ENCODE data around the gene HEXIM2. TPM values are rescaled to one million over a fixed set of nuclear protein-coding genes. Genes with fewer than 3 reads are reported as not detected.

The HEXIM2 gene
- total and polyA plus RNA-seq, 2 of the 13 experiments (the other 11 are each of a cell fraction or from before 2014, with no cell fraction given): 27.1 to 32.4 TPM

DNA sequence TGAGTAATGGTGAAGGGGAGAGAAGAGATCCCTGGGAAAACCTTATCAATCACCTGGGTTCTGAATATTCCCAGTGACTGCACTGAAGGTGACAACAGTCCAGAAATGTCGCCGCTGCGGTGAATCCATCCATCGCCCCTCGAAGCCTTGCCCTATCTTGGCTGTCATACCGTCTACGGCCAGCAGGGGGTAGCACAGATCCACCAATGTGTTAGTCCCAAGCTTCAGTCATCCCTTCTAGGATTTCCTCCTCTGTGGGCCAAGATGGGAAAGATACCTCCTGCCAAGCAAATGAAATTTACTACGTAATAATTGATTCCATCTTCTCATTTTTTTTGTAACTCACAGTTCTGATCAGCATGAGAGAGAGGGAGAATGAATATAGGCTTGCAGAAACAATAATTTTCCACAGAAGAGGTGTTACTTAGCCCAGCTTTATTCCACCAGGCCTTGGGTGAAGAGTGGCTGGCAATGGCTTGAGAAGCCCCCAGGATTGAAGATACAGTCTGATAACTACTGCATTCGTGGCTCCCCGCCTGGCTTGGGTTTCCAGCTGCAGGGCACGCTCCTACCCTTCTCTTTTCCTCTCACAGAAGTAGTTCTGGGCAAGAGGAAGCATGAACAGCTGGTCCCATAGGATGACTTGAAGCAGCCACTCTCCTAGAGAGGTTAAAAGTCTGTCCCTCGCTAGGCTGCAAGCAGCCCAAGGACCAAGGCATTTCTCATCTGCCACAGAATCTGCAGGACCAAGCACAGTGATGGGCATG lies 57.4 kb downstream of the HEXIM2 start (continued):
- TF ChIP-seq, protein P1, sequence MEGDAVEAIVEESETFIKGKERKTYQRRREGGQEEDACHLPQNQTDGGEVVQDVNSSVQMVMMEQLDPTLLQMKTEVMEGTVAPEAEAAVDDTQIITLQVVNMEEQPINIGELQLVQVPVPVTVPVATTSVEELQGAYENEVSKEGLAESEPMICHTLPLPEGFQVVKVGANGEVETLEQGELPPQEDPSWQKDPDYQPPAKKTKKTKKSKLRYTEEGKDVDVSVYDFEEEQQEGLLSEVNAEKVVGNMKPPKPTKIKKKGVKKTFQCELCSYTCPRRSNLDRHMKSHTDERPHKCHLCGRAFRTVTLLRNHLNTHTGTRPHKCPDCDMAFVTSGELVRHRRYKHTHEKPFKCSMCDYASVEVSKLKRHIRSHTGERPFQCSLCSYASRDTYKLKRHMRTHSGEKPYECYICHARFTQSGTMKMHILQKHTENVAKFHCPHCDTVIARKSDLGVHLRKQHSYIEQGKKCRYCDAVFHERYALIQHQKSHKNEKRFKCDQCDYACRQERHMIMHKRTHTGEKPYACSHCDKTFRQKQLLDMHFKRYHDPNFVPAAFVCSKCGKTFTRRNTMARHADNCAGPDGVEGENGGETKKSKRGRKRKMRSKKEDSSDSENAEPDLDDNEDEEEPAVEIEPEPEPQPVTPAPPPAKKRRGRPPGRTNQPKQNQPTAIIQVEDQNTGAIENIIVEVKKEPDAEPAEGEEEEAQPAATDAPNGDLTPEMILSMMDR (CRISPR knock-in tag; IDR thresholded peaks at IDR 0.05): peak; percentile 98
- TF ChIP-seq MBD4 (IDR thresholded peaks at IDR 0.05; ENCODE audit: borderline replicate concordance, low read length): no peak
- TF ChIP-seq CBX1 (IDR thresholded peaks at IDR 0.05; ENCODE audit: low read depth): no peak
- no peak for TF ChIP-seq RBM39 (IDR thresholded peaks at IDR 0.05; ENCODE audit: low read depth, low read length, poor library complexity, severe bottlenecking)
- TF ChIP-seq, protein P2, sequence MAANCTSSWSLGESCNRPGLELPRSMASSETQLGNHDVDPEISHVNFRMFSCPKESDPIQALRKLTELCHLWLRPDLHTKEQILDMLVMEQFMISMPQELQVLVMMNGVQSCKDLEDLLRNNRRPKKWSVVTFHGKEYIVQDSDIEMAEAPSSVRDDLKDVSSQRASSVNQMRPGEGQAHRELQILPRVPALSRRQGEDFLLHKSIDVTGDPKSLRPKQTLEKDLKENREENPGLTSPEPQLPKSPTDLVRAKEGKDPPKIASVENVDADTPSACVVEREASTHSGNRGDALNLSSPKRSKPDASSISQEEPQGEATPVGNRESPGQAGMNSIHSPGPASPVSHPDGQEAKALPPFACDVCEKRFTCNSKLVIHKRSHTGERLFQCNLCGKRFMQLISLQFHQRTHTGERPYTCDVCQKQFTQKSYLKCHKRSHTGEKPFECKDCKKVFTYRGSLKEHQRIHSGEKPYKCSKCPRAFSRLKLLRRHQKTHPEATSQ (CRISPR knock-in tag; IDR thresholded peaks at IDR 0.05; ENCODE audit: borderline replicate concordance): no peak
- TF ChIP-seq, protein P3, sequence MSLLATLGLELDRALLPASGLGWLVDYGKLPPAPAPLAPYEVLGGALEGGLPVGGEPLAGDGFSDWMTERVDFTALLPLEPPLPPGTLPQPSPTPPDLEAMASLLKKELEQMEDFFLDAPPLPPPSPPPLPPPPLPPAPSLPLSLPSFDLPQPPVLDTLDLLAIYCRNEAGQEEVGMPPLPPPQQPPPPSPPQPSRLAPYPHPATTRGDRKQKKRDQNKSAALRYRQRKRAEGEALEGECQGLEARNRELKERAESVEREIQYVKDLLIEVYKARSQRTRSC (CRISPR knock-in tag; IDR thresholded peaks at IDR 0.05; ENCODE audit: low read depth): no peak
- no peak for TF ChIP-seq MAFF (IDR thresholded peaks at IDR 0.05; ENCODE audit: low read depth, low read length)
- TF ChIP-seq NCOA2 (CRISPR knock-in tag; IDR thresholded peaks at IDR 0.05): peak; percentile 9; the same call in 1 of the 2 replicates
- peak; percentile 47 for TF ChIP-seq XRCC5 (optimal IDR thresholded peaks at IDR 0.05; ENCODE audit: low read length)
- TF ChIP-seq KDM3A (CRISPR knock-in tag; IDR thresholded peaks at IDR 0.05; ENCODE audit: low read depth): 0 out of 2 replicates have a peak, but pooled peaks have one; percentile 39
- TF ChIP-seq SMARCE1 (IDR thresholded peaks at IDR 0.05; ENCODE audit: borderline replicate concordance): no peak
- TF ChIP-seq ZKSCAN8 (CRISPR knock-in tag; IDR thresholded peaks at IDR 0.05; ENCODE audit: borderline replicate concordance): no peak
- no peak for TF ChIP-seq FOXK2 (IDR thresholded peaks at IDR 0.05)
- TF ChIP-seq NR2F6 (IDR thresholded peaks at IDR 0.05): no peak
- TF ChIP-seq NR2F6 (CRISPR knock-in tag; IDR thresholded peaks at IDR 0.05): peak; percentile 12; the same call in 1 of the 2 replicates
- TF ChIP-seq, protein P4, sequence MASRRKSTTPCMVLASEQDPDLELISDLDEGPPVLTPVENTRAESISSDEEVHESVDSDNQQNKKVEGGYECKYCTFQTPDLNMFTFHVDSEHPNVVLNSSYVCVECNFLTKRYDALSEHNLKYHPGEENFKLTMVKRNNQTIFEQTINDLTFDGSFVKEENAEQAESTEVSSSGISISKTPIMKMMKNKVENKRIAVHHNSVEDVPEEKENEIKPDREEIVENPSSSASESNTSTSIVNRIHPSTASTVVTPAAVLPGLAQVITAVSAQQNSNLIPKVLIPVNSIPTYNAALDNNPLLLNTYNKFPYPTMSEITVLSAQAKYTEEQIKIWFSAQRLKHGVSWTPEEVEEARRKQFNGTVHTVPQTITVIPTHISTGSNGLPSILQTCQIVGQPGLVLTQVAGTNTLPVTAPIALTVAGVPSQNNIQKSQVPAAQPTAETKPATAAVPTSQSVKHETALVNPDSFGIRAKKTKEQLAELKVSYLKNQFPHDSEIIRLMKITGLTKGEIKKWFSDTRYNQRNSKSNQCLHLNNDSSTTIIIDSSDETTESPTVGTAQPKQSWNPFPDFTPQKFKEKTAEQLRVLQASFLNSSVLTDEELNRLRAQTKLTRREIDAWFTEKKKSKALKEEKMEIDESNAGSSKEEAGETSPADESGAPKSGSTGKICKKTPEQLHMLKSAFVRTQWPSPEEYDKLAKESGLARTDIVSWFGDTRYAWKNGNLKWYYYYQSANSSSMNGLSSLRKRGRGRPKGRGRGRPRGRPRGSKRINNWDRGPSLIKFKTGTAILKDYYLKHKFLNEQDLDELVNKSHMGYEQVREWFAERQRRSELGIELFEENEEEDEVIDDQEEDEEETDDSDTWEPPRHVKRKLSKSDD (CRISPR knock-in tag; IDR thresholded peaks at IDR 0.05; ENCODE audit: low read depth): no peak
- TF ChIP-seq ATM (IDR thresholded peaks at IDR 0.05; ENCODE audit: borderline replicate concordance): no peak
- TF ChIP-seq ZBTB7A (CRISPR knock-in tag; IDR thresholded peaks at IDR 0.05): no peak
- no peak for TF ChIP-seq ADNP (CRISPR knock-in tag; IDR thresholded peaks at IDR 0.05)
- TF ChIP-seq GATAD1 (CRISPR knock-in tag; IDR thresholded peaks at IDR 0.05): peak; percentile 42; the same call in 1 of the 2 replicates
- TF ChIP-seq, protein P5, sequence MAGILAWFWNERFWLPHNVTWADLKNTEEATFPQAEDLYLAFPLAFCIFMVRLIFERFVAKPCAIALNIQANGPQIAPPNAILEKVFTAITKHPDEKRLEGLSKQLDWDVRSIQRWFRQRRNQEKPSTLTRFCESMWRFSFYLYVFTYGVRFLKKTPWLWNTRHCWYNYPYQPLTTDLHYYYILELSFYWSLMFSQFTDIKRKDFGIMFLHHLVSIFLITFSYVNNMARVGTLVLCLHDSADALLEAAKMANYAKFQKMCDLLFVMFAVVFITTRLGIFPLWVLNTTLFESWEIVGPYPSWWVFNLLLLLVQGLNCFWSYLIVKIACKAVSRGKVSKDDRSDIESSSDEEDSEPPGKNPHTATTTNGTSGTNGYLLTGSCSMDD (CRISPR knock-in tag; IDR thresholded peaks at IDR 0.05): no peak
